ENCODE measurements around the gene CRYBG2. TPM values are rescaled to one million over a fixed set of nuclear protein-coding genes. Genes with fewer than 3 reads are reported as not detected.
A peak's percentile ranks its signal among the peaks of the same experiment; 100 is the strongest.

The CRYBG2 gene
- total RNA-seq, 2 experiments from 2014 or later, result 1.3 to 1.4 TPM

GRCh38 chr1:26358411-26359384 is 4.8 kb upstream of the CRYBG2 start:
- Mint-ChIP-seq H3K27ac (peak overlapping the region; percentile 68), H3K9me3 (no peaks in the 10 kb centered on the region), H3K27me3 (peaks cover 27% of the 10 kb centered on the region), H3K36me3 (ENCODE audit: low read depth) (no peaks in the 10 kb centered on the region), H3K4me1 (ENCODE audit: low read depth) (peaks cover 42% of the 10 kb centered on the region), H3K4me3 (peak overlapping the region; percentile 52)
- intact Hi-C loops (cut with DNase I, micrococcal nuclease), result loop anchor here in 1 of 2 experiments (2.0 to 5.0 kb wide), 2 partner anchors 20 to 71 kb away; no protein-coding TSS in a partner anchor
- peaks cover 56% of the 10 kb centered on the region for H3K4me1 ChIP-seq (ENCODE audit: insufficient read depth, low read length)
- peak; percentile 52 to 93 (median 67) for DNase-seq
- POLR2A ChIA-PET, result interaction anchor here (0.6 to 5.3 kb wide), 13 partner anchors 15 to 82 kb away, joined by 3 to 34 read pairs (median 6); partner anchors contain the start of genes CD52, DHDDS and SH3BGRL3
- peak overlapping the region; percentile 2 for H3K4me3 ChIP-seq (ENCODE audit: low read length)
- H3K36me3 ChIP-seq (ENCODE audit: insufficient read depth, low read length), result no peaks in the 10 kb centered on the region
- peak; percentile 89 for ATAC-seq (ENCODE audit: poor library complexity)
- H3K27ac ChIP-seq (ENCODE audit: low read depth in 1 of 2, low read length in 2 of 2), result no peak overlapping the region
- peaks cover 0 to 10% of the 10 kb centered on the region in 2 experiments for H3K9me3 ChIP-seq (ENCODE audit: control insufficient read depth in 1 of 2, insufficient read depth in 1 of 2, low read length in 2 of 2)
- peaks cover 0 to 23% of the 10 kb centered on the region in 2 experiments for H3K27me3 ChIP-seq (ENCODE audit: control insufficient read depth in 1 of 2, insufficient read depth in 2 of 2, low read length in 2 of 2)
- TF ChIP-seq, protein P1, sequence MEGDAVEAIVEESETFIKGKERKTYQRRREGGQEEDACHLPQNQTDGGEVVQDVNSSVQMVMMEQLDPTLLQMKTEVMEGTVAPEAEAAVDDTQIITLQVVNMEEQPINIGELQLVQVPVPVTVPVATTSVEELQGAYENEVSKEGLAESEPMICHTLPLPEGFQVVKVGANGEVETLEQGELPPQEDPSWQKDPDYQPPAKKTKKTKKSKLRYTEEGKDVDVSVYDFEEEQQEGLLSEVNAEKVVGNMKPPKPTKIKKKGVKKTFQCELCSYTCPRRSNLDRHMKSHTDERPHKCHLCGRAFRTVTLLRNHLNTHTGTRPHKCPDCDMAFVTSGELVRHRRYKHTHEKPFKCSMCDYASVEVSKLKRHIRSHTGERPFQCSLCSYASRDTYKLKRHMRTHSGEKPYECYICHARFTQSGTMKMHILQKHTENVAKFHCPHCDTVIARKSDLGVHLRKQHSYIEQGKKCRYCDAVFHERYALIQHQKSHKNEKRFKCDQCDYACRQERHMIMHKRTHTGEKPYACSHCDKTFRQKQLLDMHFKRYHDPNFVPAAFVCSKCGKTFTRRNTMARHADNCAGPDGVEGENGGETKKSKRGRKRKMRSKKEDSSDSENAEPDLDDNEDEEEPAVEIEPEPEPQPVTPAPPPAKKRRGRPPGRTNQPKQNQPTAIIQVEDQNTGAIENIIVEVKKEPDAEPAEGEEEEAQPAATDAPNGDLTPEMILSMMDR (IDR thresholded peaks at IDR 0.05), result no peak
- CTCF ChIA-PET, result interaction anchor here (0.6 to 2.5 kb wide), 9 partner anchors 21 to 124 kb away, joined by 4 to 16 read pairs (median 5); partner anchors contain the start of genes CEP85 and SH3BGRL3

GRCh38 chr1:26357121-26357602 is 3.2 kb upstream of the CRYBG2 start:
- no peak for ATAC-seq (ENCODE audit: poor library complexity)
- H3K4me3 Mint-ChIP-seq, result no peak overlapping the region
- Histone ChIP-seq H3K9me3 (ENCODE audit: control insufficient read depth in 1 of 2, insufficient read depth in 1 of 2, low read length in 2 of 2) (peaks cover 0 to 10% of the 10 kb centered on the region in 2 experiments), H3K4me1 (ENCODE audit: insufficient read depth, low read length) (peaks cover 41% of the 10 kb centered on the region), H3K4me3 (ENCODE audit: low read length) (no peak overlapping the region), H3K36me3 (ENCODE audit: insufficient read depth, low read length) (no peaks in the 10 kb centered on the region), H3K27ac (ENCODE audit: low read depth in 1 of 2, low read length in 2 of 2) (no peak overlapping the region), H3K27me3 (ENCODE audit: control insufficient read depth in 1 of 2, insufficient read depth in 2 of 2, low read length in 2 of 2) (peaks cover 0 to 23% of the 10 kb centered on the region in 2 experiments)
- no peaks in the 10 kb centered on the region for H3K9me3 Mint-ChIP-seq
- intact Hi-C loops (cut with DNase I, micrococcal nuclease), result loop anchor here in 1 of 2 experiments (5.0 kb wide), 1 partner anchor 70 kb away; no protein-coding TSS in a partner anchor
- H3K36me3 Mint-ChIP-seq (ENCODE audit: low read depth), result no peaks in the 10 kb centered on the region
- H3K27me3 Mint-ChIP-seq, result peaks cover 22% of the 10 kb centered on the region
- TF ChIP-seq, protein P1 (IDR thresholded peaks at IDR 0.05), result no peak
- CTCF ChIA-PET, result no interaction called here
- POLR2A ChIA-PET, result interaction anchor here (0.8 kb wide), 1 partner anchor 16 kb away, joined by 3 read pairs; no protein-coding TSS in a partner anchor
- H3K4me1 Mint-ChIP-seq (ENCODE audit: low read depth), result peaks cover 29% of the 10 kb centered on the region
- no peak for DNase-seq
- H3K27ac Mint-ChIP-seq, result no peak overlapping the region

DNA sequence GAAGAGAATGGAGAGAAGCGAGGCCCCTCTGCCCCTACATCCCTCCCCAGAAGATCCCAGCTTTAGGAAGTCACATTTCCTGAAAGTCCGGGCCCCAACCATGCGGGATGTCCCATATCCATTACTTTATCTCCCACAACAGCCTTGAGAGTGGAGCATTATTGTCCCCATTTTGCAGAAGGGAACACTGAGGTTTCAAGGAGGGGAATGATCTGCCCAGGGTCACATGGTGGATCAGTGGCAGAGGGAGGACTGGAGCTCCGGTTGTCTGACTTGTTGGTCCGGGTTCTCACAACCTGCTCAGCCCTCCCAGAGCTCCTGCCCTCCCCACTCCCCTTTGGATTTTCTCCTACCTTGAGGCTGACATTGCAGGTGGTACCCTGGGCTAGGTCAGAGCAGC is 2.2 kb upstream of the CRYBG2 start:
- H3K27ac Mint-ChIP-seq, result no peak overlapping the region
- ChIA-PET CTCF (no interaction called here), POLR2A (no interaction called here)
- Histone ChIP-seq H3K36me3 (ENCODE audit: insufficient read depth, low read length) (no peaks in the 10 kb centered on the region), H3K4me1 (ENCODE audit: insufficient read depth, low read length) (peaks cover 34% of the 10 kb centered on the region), H3K27ac (ENCODE audit: low read depth in 1 of 2, low read length in 2 of 2) (no peak overlapping the region), H3K27me3 (ENCODE audit: control insufficient read depth in 1 of 2, insufficient read depth in 2 of 2, low read length in 2 of 2) (peaks cover 0 to 17% of the 10 kb centered on the region in 2 experiments), H3K4me3 (ENCODE audit: low read length) (no peak overlapping the region), H3K9me3 (ENCODE audit: control insufficient read depth in 1 of 2, insufficient read depth in 1 of 2, low read length in 2 of 2) (peaks cover 0 to 10% of the 10 kb centered on the region in 2 experiments)
- DNase-seq (no peak), ATAC-seq (ENCODE audit: poor library complexity) (no peak)
- no peaks in the 10 kb centered on the region for H3K36me3 Mint-ChIP-seq (ENCODE audit: low read depth)
- TF ChIP-seq, protein P1 (IDR thresholded peaks at IDR 0.05), result no peak
- no peak overlapping the region for H3K4me3 Mint-ChIP-seq
- intact Hi-C loops (cut with DNase I, micrococcal nuclease), result loop anchor here in 1 of 2 experiments (5.0 kb wide), 1 partner anchor 69 kb away; no protein-coding TSS in a partner anchor
- peaks cover 25% of the 10 kb centered on the region for H3K4me1 Mint-ChIP-seq (ENCODE audit: low read depth)
- H3K27me3 Mint-ChIP-seq, result peaks cover 12% of the 10 kb centered on the region
- no peaks in the 10 kb centered on the region for H3K9me3 Mint-ChIP-seq

Data from CD4-positive, alpha-beta T cell (primary cell).